HCT116 (cell line): ENCODE results near the gene SCFD1.

Experiments
- CEBPB ChIP-seq: IDR thresholded peaks from 2 replicates; pipeline ENCODE4 v1.6.1; 2012; ENCODE audit warnings: low read depth
- CTCF ChIP-seq, 3 experiments: fragments of 200-600 bp in 1 of 3; sonication (generic) in 1 of 3; IDR thresholded peaks in 2 of 3; conservative IDR thresholded peaks in 1 of 3; 2 replicates each; pipeline ENCODE4 v1.5.1; 2012 to 2017; ENCODE audit warnings: low read depth in 2 of 3, low read length in 2 of 3, antibody characterized with exemption in 1 of 3, borderline replicate concordance in 1 of 3, control low read depth in 1 of 3, mild to moderate bottlenecking in 1 of 3, mixed read lengths in 1 of 3, mixed run types in 1 of 3, moderate library complexity in 1 of 3; ENCODE audit not compliant: insufficient read depth in 1 of 3
- EGR1 ChIP-seq: IDR thresholded peaks from 2 replicates; pipeline ENCODE4 v1.6.1; 2012; ENCODE audit warnings: low read depth
- EZH2 ChIP-seq: fragments of 200-600 bp; sonication (generic); IDR thresholded peaks from 2 replicates; pipeline ENCODE4 v1.6.1; 2017; ENCODE audit warnings: antibody characterized with exemption, mixed run types
- JUND ChIP-seq: IDR thresholded peaks from 2 replicates; pipeline ENCODE4 v1.6.1; 2012
- POLR2A ChIP-seq: IDR thresholded peaks from 2 replicates; pipeline ENCODE4 v1.7.0; 2011; ENCODE audit warnings: borderline replicate concordance; ENCODE audit not compliant: insufficient read depth, insufficient read length; ENCODE audit errors: extremely low read depth
- POLR2AphosphoS5 ChIP-seq: IDR thresholded peaks from 2 replicates; pipeline ENCODE4 v1.6.1; 2011; ENCODE audit warnings: mild to moderate bottlenecking, low read depth, low read length, moderate library complexity
- RAD21 ChIP-seq: IDR thresholded peaks from 2 replicates; pipeline ENCODE4 v1.6.1; 2012; ENCODE audit warnings: low read depth, mild to moderate bottlenecking
- SP1 ChIP-seq: IDR thresholded peaks from 2 replicates; pipeline ENCODE4 v1.6.1; 2012; ENCODE audit warnings: low read depth
- TCF7L2 ChIP-seq: IDR thresholded peaks from 2 replicates; pipeline ENCODE4 v1.7.0; 2011; ENCODE audit warnings: borderline replicate concordance, inconsistent platforms; ENCODE audit not compliant: insufficient read depth, insufficient read length; ENCODE audit errors: extremely low read depth
- ZBTB33 ChIP-seq: IDR thresholded peaks from 2 replicates; pipeline ENCODE4 v1.6.1; 2011; ENCODE audit warnings: mild to moderate bottlenecking, low read length, moderate library complexity; ENCODE audit not compliant: insufficient replicate concordance; ENCODE audit errors: extremely low read depth

GRCh38 chr14:30706704-30707103 is 84.6 kb downstream of the SCFD1 start:
- TF ChIP-seq CTCF (IDR thresholded peaks at IDR 0.05 in 2 of 3, conservative IDR thresholded peaks at IDR 0.05 in 1 of 3; ENCODE audit: borderline replicate concordance in 1 of 3, insufficient read depth in 1 of 3, low read depth in 2 of 3, low read length in 2 of 3): no peak
- no peak for TF ChIP-seq EGR1
- no peak for TF ChIP-seq POLR2A
- TF ChIP-seq POLR2AphosphoS5: no peak
- no peak for TF ChIP-seq RAD21
- no peak for TF ChIP-seq JUND
- TF ChIP-seq EZH2: no peak
- no peak for TF ChIP-seq ZBTB33
- TF ChIP-seq CEBPB: no peak
- no peak for TF ChIP-seq TCF7L2
- no peak for TF ChIP-seq SP1
